DOHH2 (cell line): ENCODE results near the gene GAB1.

Experiments used
- H3F3A ChIP-seq: fragments of 200-600 bp; sonication (generic), shearing (Covaris generic); 2 replicates; pipeline ENCODE4 v1.6.0; 2016; ENCODE audit warnings: antibody characterized with exemption, mild to moderate bottlenecking; ENCODE audit not compliant: control insufficient read depth, insufficient read depth
- H3K27ac ChIP-seq: fragments of 200-600 bp; sonication (generic); 2 replicates; pipeline ENCODE4 v1.5.1; 2014; ENCODE audit warnings: low read depth, mild to moderate bottlenecking, low read length, moderate library complexity
- H3K27me3 ChIP-seq: fragments of 200-600 bp; sonication (generic); 2 replicates; pipeline ENCODE4 v1.6.1; 2014; ENCODE audit warnings: mild to moderate bottlenecking, low read length, mixed read lengths; ENCODE audit not compliant: control insufficient read depth
- H3K36me3 ChIP-seq: fragments of 200-600 bp; sonication (generic); 2 replicates; pipeline ENCODE4 v1.6.1; 2014; ENCODE audit warnings: mild to moderate bottlenecking, low read length, moderate library complexity, mixed read lengths; ENCODE audit not compliant: control insufficient read depth
- H3K4me1 ChIP-seq: fragments of 200-600 bp; sonication (generic); 2 replicates; pipeline ENCODE4 v1.6.1; 2014; ENCODE audit warnings: mild to moderate bottlenecking, low read length, mixed read lengths; ENCODE audit not compliant: control insufficient read depth
- H3K4me2 ChIP-seq: fragments of 200-600 bp; sonication (generic); 2 replicates; pipeline ENCODE4 v1.6.0; 2014; ENCODE audit warnings: mild to moderate bottlenecking, low read length, moderate library complexity
- H3K4me3 ChIP-seq: fragments of 200-600 bp; sonication (generic); 2 replicates; pipeline ENCODE4 v1.5.1; 2014; ENCODE audit warnings: mild to moderate bottlenecking, low read length, mixed read lengths
- H3K79me2 ChIP-seq: fragments of 200-600 bp; sonication (generic); 2 replicates; pipeline ENCODE4 v1.6.1; 2014; ENCODE audit warnings: mild to moderate bottlenecking, low read length, mixed read lengths; ENCODE audit not compliant: control insufficient read depth
- H3K9me2 ChIP-seq: fragments of 200-600 bp; sonication (generic); replicated peaks from 2 replicates; pipeline ENCODE4 v1.6.1; 2014; ENCODE audit warnings: mild to moderate bottlenecking, low read length, mixed read lengths; ENCODE audit not compliant: control insufficient read depth
- H3K9me3 ChIP-seq: fragments of 200-600 bp; sonication (generic); 2 replicates; pipeline ENCODE4 v1.6.1; 2014; ENCODE audit warnings: antibody characterized with exemption, low read length, mixed read lengths; ENCODE audit not compliant: control insufficient read depth, insufficient read depth
- H4K20me1 ChIP-seq: fragments of 200-600 bp; sonication (generic); 2 replicates; pipeline ENCODE4 v1.6.0; 2014; ENCODE audit warnings: low read depth, mild to moderate bottlenecking, antibody characterized with exemption, low read length, moderate library complexity; ENCODE audit not compliant: control insufficient read depth, insufficient read depth
- CTCF ChIP-seq: fragments of 200-600 bp; sonication (generic); IDR thresholded peaks from one replicate; pipeline ENCODE4 v1.5.1; 2014; ENCODE audit warnings: antibody characterized with exemption, mild to moderate bottlenecking, low read depth, low read length; ENCODE audit not compliant: poor library complexity, severe bottlenecking
- EZH2phosphoT487 ChIP-seq: fragments of 200-600 bp; sonication (generic); IDR thresholded peaks from 2 replicates; pipeline ENCODE4 v1.6.1; 2017; ENCODE audit warnings: borderline replicate concordance, mild to moderate bottlenecking, antibody characterized with exemption, low read length, moderate library complexity, mixed read lengths

Gene GAB1

GRCh38 chr4:143506031-143506430 lies 169.4 kb downstream of the GAB1 start:
- Histone ChIP-seq H3K79me2 (no peaks in the 10 kb centered on the region), H3K27ac (no peak overlapping the region), H3F3A (no peaks in the 10 kb centered on the region), H3K9me3 (no peaks in the 10 kb centered on the region), H4K20me1 (no peaks in the 10 kb centered on the region), H3K9me2 (no peaks in the 10 kb centered on the region), H3K36me3 (no peaks in the 10 kb centered on the region), H3K4me1 (no peaks in the 10 kb centered on the region), H3K4me3 (no peak overlapping the region), H3K27me3 (no peaks in the 10 kb centered on the region), H3K4me2 (no peak overlapping the region)
- TF ChIP-seq CTCF: no peak
- no peak for TF ChIP-seq EZH2phosphoT487

GRCh38 chr4:143511906-143512305 lies 175.2 kb downstream of the GAB1 start:
- Histone ChIP-seq H3K4me3 (no peak overlapping the region), H3K4me2 (no peak overlapping the region; the same call in 1 of the 2 replicates), H3K27me3 (no peaks in the 10 kb centered on the region), H3K27ac (no peak overlapping the region), H4K20me1 (peaks cover 26% of the 10 kb centered on the region), H3K79me2 (peaks cover 35% of the 10 kb centered on the region), H3F3A (no peaks in the 10 kb centered on the region), H3K9me3 (no peaks in the 10 kb centered on the region), H3K4me1 (peaks cover 29% of the 10 kb centered on the region), H3K9me2 (no peaks in the 10 kb centered on the region), H3K36me3 (peaks cover 33% of the 10 kb centered on the region)
- no peak for TF ChIP-seq CTCF
- TF ChIP-seq EZH2phosphoT487: no peak

- no peaks in the 10 kb centered on the region for H3K9me3 ChIP-seq
Observed at GRCh38 chr4:143512978-143513313, 176.3 kb downstream of the GAB1 start.

More at GRCh38 chr4:143512978-143513313, 176.3 kb downstream of the GAB1 start:
- Histone ChIP-seq H3K79me2 (peaks cover 46% of the 10 kb centered on the region), H3K27ac (peak overlapping the region; percentile 80), H3K36me3 (peaks cover 44% of the 10 kb centered on the region), H4K20me1 (peaks cover 28% of the 10 kb centered on the region), H3K4me2 (peak overlapping the region; percentile 86), H3K4me3 (peak overlapping the region; percentile 85), H3F3A (no peaks in the 10 kb centered on the region), H3K27me3 (no peaks in the 10 kb centered on the region), H3K9me2 (no peaks in the 10 kb centered on the region), H3K4me1 (peaks cover 38% of the 10 kb centered on the region)
- TF ChIP-seq CTCF (no peak), EZH2phosphoT487 (no peak)
